Erythroblast (primary cell): ENCODE results near the gene IFT22.

Experiments used
- GATA1 ChIP-seq: IDR thresholded peaks from 2 replicates; pipeline ENCODE4 v1.6.1; 2011; ENCODE audit warnings: low read depth, mild to moderate bottlenecking, control low read depth, low read length, moderate library complexity
- POLR2A ChIP-seq: IDR thresholded peaks from 2 replicates; pipeline ENCODE4 v1.6.1; 2011; ENCODE audit warnings: mild to moderate bottlenecking, low read length

DNA sequence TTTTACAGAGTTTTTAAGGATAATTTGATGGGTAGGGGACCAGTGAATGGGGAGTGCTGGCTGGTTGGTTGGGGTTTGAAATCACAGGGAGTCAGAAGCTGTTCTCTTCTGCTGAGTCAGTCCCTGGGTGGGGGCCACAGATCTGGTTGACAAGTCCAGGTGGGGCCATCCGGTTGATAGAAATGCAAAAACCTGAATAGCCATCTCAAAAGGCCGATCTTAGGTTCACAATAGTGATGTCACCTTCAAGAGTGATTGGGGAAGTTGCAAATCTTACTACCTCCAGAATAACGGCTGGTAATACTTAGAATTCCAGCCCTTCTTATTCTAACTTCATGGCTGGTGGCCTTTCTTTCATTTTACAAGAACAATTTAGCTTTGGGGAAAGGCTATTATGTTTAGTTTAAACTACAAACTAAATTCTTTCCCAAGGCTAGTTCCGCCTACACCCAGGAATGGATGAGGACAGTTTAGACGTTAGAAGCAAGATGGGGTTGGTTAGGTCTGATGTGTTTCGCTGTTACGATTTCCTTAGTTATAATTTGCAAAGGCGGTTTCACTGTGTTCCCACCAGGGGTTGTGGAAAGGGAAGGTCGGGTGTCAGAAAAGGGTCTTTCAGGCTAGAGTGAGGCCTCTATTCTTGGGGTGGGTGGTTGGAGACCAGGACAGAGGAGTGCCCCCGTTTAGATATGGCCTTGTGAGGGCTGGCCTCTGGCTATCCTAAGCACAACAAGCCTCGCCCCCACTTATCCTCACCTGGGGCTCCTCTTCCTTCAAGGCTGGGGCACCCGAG, 27.4 kb downstream of the IFT22 start:
- TF ChIP-seq POLR2A (no peak), GATA1 (no peak)
